Liver (tissue), 3 donors: Measurements from ENCODE around the gene RBM5.

ENCODE experiments used
- CTCF ChIP-seq: fragments of 150-350 bp; IDR thresholded peaks from 2 replicates; pipeline ENCODE4 v1.5.1; 2017; ENCODE audit warnings: improper control_type of control experiment, low read depth, low read length; ENCODE audit not compliant: missing input control
- GABPA ChIP-seq, 2 donors: IDR thresholded peaks in 1 of 2; conservative IDR thresholded peaks in 1 of 2; 2 replicates each; pipeline ENCODE4 v1.6.1; 2016; ENCODE audit warnings: antibody characterized with exemption in 2 of 2, mild to moderate bottlenecking in 1 of 2, moderate library complexity in 1 of 2
- HNF4A ChIP-seq, 2 donors: conservative IDR thresholded peaks; 2 replicates each; pipeline ENCODE4 v1.6.1; 2016; ENCODE audit warnings: antibody characterized with exemption in 2 of 2, mild to moderate bottlenecking in 2 of 2
- JUND ChIP-seq, 2 donors: IDR thresholded peaks; 2 replicates each; pipeline ENCODE4 v1.6.1; 2016; ENCODE audit warnings: antibody characterized with exemption in 2 of 2
- MAX ChIP-seq: IDR thresholded peaks from 2 replicates; pipeline ENCODE4 v1.6.1; 2016; ENCODE audit warnings: antibody characterized with exemption
- RAD21 ChIP-seq, 2 donors: IDR thresholded peaks; 2 replicates each; pipeline ENCODE4 v1.6.1; 2016; ENCODE audit warnings: antibody characterized with exemption in 2 of 2, mild to moderate bottlenecking in 2 of 2
- REST ChIP-seq: IDR thresholded peaks from 2 replicates; pipeline ENCODE4 v1.6.1; 2016; ENCODE audit warnings: antibody characterized with exemption, mild to moderate bottlenecking
- SP1 ChIP-seq: IDR thresholded peaks from 2 replicates; pipeline ENCODE4 v1.6.1; 2018; ENCODE audit warnings: antibody characterized with exemption, mild to moderate bottlenecking
- TAF1 ChIP-seq: conservative IDR thresholded peaks from 2 replicates; pipeline ENCODE4 v1.6.1; 2016; ENCODE audit warnings: antibody characterized with exemption, mild to moderate bottlenecking
- YY1 ChIP-seq: IDR thresholded peaks from 2 replicates; pipeline ENCODE4 v1.6.1; 2016; ENCODE audit warnings: antibody characterized with exemption, mild to moderate bottlenecking
- ZBTB33 ChIP-seq: IDR thresholded peaks from 2 replicates; pipeline ENCODE4 v1.6.1; 2016; ENCODE audit warnings: antibody characterized with exemption
- TF ChIP-seq, protein P1 (sequence below): IDR thresholded peaks from 2 replicates; pipeline ENCODE4 v1.6.1; 2016; ENCODE audit warnings: antibody characterized with exemption
- donor health status: healthy.
- donor health status: healthy.

GRCh38 chr3:50132421-50133282 is 43.9 kb downstream of the RBM5 start:
- TF ChIP-seq HNF4A (conservative IDR thresholded peaks at IDR 0.05) (no peak), MAX (no peak), CTCF (no peak), JUND (IDR thresholded peaks at IDR 0.05) (no peak), YY1 (no peak), GABPA (IDR thresholded peaks at IDR 0.05 in 1 of 2, conservative IDR thresholded peaks at IDR 0.05 in 1 of 2) (no peak), RAD21 (IDR thresholded peaks at IDR 0.05) (no peak), SP1 (no peak), REST (no peak), TAF1 (no peak), ZBTB33 (no peak)
- TF ChIP-seq, protein P1, sequence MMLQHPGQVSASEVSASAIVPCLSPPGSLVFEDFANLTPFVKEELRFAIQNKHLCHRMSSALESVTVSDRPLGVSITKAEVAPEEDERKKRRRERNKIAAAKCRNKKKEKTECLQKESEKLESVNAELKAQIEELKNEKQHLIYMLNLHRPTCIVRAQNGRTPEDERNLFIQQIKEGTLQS: no peak
